GM12878 (cell line): Measurements from ENCODE around the gene FHOD3.

Experiments used
- EZH2 ChIP-seq: IDR thresholded peaks from 2 replicates; pipeline ENCODE4 v1.6.1; 2012; ENCODE audit warnings: low read depth, mild to moderate bottlenecking, control low read depth, inconsistent platforms, low read length, borderline replicate concordance; ENCODE audit not compliant: control insufficient read depth
- HDAC2 ChIP-seq: fragments of 200-600 bp; sonication (generic); IDR thresholded peaks from 2 replicates; pipeline ENCODE4 v1.6.1; 2017
- RELA ChIP-seq: fragments of 450-650 bp; IDR thresholded peaks from 2 replicates; pipeline ENCODE4 v1.8.0; 2014; ENCODE audit warnings: borderline replicate concordance; ENCODE audit not compliant: partially characterized antibody
- ZBED1 ChIP-seq: IDR thresholded peaks from 2 replicates; pipeline ENCODE4 v1.6.1; 2016; ENCODE audit warnings: borderline replicate concordance
- ZNF274 ChIP-seq: IDR thresholded peaks from one replicate; pipeline ENCODE4 v1.8.0; 2011; ENCODE audit not compliant: insufficient read length, insufficient read depth
- TF ChIP-seq, protein P1 (sequence below): IDR thresholded peaks from 2 replicates; pipeline ENCODE4 v1.6.1; 2012; ENCODE audit warnings: mild to moderate bottlenecking, low read depth, low read length
- TF ChIP-seq, protein P2 (sequence below), 3 experiments: IDR thresholded peaks in 2 of 3; conservative IDR thresholded peaks in 1 of 3; 2 replicates each; pipeline ENCODE4 v1.5.1; 2011; ENCODE audit warnings: low read depth in 3 of 3, low read length in 3 of 3, mild to moderate bottlenecking in 3 of 3, control low read depth in 2 of 3, moderate library complexity in 2 of 3, inconsistent platforms in 1 of 3, mixed read lengths in 1 of 3; ENCODE audit not compliant: control insufficient read depth in 2 of 3, insufficient read depth in 1 of 3; ENCODE audit errors: extremely low read depth in 1 of 3

DNA sequence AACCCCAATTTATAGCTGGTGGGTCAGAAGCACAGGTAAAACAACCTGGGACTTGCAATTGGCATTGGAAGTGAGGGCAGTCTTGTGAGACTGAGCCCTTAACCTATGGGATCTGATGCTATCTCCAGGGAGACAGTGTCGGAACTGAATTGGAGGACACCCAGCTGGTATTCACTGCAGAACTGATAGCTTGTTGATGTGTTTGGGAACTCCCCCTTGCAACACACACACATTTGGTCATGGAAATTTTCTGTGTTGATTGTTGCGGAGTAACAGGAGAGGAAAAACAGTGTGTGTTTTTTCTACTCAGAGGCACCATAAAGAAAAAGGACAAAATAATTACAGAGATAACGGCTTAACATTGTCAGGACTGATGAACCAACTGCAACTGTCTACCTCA, 515.2 kb downstream of the FHOD3 start:
- no peak for TF ChIP-seq EZH2
- no peak for TF ChIP-seq ZNF274
- TF ChIP-seq, protein P1, sequence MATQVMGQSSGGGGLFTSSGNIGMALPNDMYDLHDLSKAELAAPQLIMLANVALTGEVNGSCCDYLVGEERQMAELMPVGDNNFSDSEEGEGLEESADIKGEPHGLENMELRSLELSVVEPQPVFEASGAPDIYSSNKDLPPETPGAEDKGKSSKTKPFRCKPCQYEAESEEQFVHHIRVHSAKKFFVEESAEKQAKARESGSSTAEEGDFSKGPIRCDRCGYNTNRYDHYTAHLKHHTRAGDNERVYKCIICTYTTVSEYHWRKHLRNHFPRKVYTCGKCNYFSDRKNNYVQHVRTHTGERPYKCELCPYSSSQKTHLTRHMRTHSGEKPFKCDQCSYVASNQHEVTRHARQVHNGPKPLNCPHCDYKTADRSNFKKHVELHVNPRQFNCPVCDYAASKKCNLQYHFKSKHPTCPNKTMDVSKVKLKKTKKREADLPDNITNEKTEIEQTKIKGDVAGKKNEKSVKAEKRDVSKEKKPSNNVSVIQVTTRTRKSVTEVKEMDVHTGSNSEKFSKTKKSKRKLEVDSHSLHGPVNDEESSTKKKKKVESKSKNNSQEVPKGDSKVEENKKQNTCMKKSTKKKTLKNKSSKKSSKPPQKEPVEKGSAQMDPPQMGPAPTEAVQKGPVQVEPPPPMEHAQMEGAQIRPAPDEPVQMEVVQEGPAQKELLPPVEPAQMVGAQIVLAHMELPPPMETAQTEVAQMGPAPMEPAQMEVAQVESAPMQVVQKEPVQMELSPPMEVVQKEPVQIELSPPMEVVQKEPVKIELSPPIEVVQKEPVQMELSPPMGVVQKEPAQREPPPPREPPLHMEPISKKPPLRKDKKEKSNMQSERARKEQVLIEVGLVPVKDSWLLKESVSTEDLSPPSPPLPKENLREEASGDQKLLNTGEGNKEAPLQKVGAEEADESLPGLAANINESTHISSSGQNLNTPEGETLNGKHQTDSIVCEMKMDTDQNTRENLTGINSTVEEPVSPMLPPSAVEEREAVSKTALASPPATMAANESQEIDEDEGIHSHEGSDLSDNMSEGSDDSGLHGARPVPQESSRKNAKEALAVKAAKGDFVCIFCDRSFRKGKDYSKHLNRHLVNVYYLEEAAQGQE = no peak
- no peak for TF ChIP-seq ZBED1
- TF ChIP-seq HDAC2 = no peak
- no peak for TF ChIP-seq RELA
- TF ChIP-seq, protein P2, sequence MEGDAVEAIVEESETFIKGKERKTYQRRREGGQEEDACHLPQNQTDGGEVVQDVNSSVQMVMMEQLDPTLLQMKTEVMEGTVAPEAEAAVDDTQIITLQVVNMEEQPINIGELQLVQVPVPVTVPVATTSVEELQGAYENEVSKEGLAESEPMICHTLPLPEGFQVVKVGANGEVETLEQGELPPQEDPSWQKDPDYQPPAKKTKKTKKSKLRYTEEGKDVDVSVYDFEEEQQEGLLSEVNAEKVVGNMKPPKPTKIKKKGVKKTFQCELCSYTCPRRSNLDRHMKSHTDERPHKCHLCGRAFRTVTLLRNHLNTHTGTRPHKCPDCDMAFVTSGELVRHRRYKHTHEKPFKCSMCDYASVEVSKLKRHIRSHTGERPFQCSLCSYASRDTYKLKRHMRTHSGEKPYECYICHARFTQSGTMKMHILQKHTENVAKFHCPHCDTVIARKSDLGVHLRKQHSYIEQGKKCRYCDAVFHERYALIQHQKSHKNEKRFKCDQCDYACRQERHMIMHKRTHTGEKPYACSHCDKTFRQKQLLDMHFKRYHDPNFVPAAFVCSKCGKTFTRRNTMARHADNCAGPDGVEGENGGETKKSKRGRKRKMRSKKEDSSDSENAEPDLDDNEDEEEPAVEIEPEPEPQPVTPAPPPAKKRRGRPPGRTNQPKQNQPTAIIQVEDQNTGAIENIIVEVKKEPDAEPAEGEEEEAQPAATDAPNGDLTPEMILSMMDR (IDR thresholded peaks at IDR 0.05 in 2 of 3, conservative IDR thresholded peaks at IDR 0.05 in 1 of 3; ENCODE audit: control insufficient read depth in 2 of 3, extremely low read depth in 1 of 3, insufficient read depth in 1 of 3, low read depth in 3 of 3, low read length in 3 of 3) = no peak
